KMS-11 (cell line): ENCODE results near the gene ARHGAP28.

ENCODE experiments used
- H2AFZ ChIP-seq: fragments of 200-600 bp; sonication (generic); 2 replicates; pipeline ENCODE4 v1.6.1; 2016; ENCODE audit warnings: antibody characterized with exemption, mixed run types, low read depth
- H3K27ac ChIP-seq: fragments of 200-600 bp; sonication (generic); 2 replicates; pipeline ENCODE4 v1.6.1; 2016; ENCODE audit warnings: mild to moderate bottlenecking, mixed run types
- H3K27me3 ChIP-seq: fragments of 200-600 bp; sonication (generic); 2 replicates; pipeline ENCODE4 v1.6.1; 2017; ENCODE audit warnings: mild to moderate bottlenecking, low read depth, mixed run types, moderate library complexity; ENCODE audit not compliant: insufficient read depth
- H3K36me3 ChIP-seq: fragments of 200-600 bp; sonication (generic); 2 replicates; pipeline ENCODE4 v1.6.1; 2017; ENCODE audit warnings: mild to moderate bottlenecking, mixed run types; ENCODE audit not compliant: insufficient read depth
- H3K4me1 ChIP-seq: fragments of 200-600 bp; sonication (generic); 2 replicates; pipeline ENCODE4 v1.6.1; 2016; ENCODE audit warnings: mild to moderate bottlenecking, low read depth, mixed run types; ENCODE audit not compliant: poor library complexity, severe bottlenecking
- H3K4me2 ChIP-seq: fragments of 200-600 bp; sonication (generic); 2 replicates; pipeline ENCODE4 v1.7.0; 2016; ENCODE audit warnings: mild to moderate bottlenecking, mixed run types
- H3K4me3 ChIP-seq: fragments of 200-600 bp; sonication (generic); IDR thresholded peaks from 2 replicates; pipeline ENCODE4 v1.6.1; 2017; ENCODE audit warnings: low read depth, low read length, mixed read lengths; ENCODE audit not compliant: insufficient read depth
- H3K79me2 ChIP-seq: fragments of 200-600 bp; sonication (generic); 2 replicates; pipeline ENCODE4 v1.6.1; 2016; ENCODE audit warnings: low read depth, mixed run types; ENCODE audit not compliant: insufficient read depth
- H3K9ac ChIP-seq: fragments of 200-600 bp; sonication (generic); 2 replicates; pipeline ENCODE4 v1.6.1; 2016; ENCODE audit warnings: mild to moderate bottlenecking, mixed run types
- H4K20me1 ChIP-seq: fragments of 200-600 bp; sonication (generic); 2 replicates; pipeline ENCODE4 v1.6.1; 2016; ENCODE audit warnings: mild to moderate bottlenecking, mixed run types; ENCODE audit not compliant: insufficient read depth
- TF ChIP-seq, protein P1 (sequence below): fragments of 200-600 bp; sonication (generic); conservative IDR thresholded peaks from 2 replicates; pipeline ENCODE4 v1.6.1; 2017; ENCODE audit warnings: low read depth, mild to moderate bottlenecking, antibody characterized with exemption, low read length, moderate library complexity, mixed read lengths

Gene ARHGAP28

DNA sequence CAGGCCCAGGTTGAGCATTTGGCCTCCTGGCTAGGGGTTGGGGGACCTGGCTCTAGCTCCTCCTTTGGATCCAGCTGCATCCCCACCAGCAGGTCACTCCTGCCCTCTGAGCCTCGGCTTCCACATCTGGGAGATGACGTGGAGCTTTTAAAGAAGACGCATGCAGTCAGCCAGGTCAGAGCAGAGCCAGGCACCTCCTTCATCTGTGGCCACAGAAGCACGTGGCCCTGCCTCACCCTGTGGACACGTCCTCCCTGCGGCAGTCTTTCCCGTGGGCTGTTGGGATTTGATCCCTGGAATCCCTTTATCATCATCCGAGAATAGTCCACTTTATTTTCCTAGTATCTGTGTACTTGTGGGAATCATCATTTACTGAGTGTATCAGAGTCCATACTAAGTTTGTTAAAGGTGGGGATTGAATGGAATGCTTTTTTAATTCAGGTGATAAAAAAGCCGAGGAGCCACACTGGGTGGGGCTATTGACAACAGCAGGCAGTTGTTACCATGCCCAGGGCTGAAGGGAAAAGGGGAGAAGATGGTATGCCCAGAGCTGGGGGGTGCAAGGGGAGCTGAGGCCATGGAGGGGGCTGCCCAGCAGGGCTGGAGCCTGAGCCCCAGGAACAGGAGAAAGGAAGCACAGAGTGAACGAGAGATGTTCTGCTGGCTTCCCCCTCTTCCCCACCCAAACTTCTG lies 218.0 kb downstream of the ARHGAP28 start:
- Histone ChIP-seq H3K4me1 (no peaks in the 10 kb centered on the region), H3K27me3 (no peaks in the 10 kb centered on the region), H3K27ac (no peak overlapping the region), H3K36me3 (no peaks in the 10 kb centered on the region), H3K4me2 (no peak overlapping the region), H3K79me2 (no peaks in the 10 kb centered on the region), H3K9ac (no peak overlapping the region), H4K20me1 (no peaks in the 10 kb centered on the region), H2AFZ (no peak overlapping the region), H3K4me3 (no peak overlapping the region)
- TF ChIP-seq, protein P1, sequence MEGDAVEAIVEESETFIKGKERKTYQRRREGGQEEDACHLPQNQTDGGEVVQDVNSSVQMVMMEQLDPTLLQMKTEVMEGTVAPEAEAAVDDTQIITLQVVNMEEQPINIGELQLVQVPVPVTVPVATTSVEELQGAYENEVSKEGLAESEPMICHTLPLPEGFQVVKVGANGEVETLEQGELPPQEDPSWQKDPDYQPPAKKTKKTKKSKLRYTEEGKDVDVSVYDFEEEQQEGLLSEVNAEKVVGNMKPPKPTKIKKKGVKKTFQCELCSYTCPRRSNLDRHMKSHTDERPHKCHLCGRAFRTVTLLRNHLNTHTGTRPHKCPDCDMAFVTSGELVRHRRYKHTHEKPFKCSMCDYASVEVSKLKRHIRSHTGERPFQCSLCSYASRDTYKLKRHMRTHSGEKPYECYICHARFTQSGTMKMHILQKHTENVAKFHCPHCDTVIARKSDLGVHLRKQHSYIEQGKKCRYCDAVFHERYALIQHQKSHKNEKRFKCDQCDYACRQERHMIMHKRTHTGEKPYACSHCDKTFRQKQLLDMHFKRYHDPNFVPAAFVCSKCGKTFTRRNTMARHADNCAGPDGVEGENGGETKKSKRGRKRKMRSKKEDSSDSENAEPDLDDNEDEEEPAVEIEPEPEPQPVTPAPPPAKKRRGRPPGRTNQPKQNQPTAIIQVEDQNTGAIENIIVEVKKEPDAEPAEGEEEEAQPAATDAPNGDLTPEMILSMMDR = no peak

DNA sequence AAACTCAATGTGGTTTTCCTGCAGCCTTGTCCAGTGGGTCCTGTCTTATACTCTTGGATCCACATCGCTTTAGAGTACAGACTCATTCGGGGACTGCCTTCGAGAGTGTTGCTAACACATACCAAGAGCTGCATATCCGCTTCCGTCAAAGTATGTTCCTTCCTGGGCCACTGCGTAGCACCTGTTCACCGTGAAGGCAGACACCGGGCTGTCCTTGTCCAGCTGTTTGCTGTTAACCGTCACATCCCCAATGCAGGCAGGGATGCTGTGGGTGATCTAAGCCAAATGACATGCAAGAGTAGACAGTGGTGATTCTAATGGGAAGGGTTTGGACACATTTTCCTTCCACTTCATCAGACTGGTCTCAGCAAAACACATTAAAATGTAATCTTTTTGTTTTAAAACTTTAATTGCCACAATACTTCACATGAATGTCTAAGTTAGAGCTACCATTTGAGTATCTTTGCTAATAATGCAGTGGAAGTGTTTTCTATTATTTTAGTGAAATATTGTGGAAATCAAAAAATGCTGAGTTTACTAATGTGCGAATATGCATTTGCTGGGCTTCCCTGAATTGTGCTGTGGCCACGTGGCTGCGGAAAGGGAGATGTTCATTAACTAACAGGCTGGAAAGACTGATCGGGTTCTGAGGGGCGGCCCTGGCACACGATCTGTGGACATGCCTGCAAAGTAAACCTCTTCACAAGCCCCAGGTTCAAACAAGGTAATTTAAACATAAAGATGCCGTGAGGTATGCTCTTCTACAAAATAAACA lies 219.0 kb downstream of the ARHGAP28 start:
- TF ChIP-seq, protein P1 = no peak
- no peak overlapping the region for H2AFZ ChIP-seq
- H3K79me2 ChIP-seq = no peaks in the 10 kb centered on the region
- no peaks in the 10 kb centered on the region for H3K36me3 ChIP-seq
- no peak overlapping the region for H3K4me2 ChIP-seq
- no peaks in the 10 kb centered on the region for H4K20me1 ChIP-seq
- no peaks in the 10 kb centered on the region for H3K4me1 ChIP-seq
- H3K9ac ChIP-seq = no peak overlapping the region
- no peak overlapping the region for H3K27ac ChIP-seq
- H3K4me3 ChIP-seq = no peak overlapping the region
- H3K27me3 ChIP-seq = no peaks in the 10 kb centered on the region

DNA sequence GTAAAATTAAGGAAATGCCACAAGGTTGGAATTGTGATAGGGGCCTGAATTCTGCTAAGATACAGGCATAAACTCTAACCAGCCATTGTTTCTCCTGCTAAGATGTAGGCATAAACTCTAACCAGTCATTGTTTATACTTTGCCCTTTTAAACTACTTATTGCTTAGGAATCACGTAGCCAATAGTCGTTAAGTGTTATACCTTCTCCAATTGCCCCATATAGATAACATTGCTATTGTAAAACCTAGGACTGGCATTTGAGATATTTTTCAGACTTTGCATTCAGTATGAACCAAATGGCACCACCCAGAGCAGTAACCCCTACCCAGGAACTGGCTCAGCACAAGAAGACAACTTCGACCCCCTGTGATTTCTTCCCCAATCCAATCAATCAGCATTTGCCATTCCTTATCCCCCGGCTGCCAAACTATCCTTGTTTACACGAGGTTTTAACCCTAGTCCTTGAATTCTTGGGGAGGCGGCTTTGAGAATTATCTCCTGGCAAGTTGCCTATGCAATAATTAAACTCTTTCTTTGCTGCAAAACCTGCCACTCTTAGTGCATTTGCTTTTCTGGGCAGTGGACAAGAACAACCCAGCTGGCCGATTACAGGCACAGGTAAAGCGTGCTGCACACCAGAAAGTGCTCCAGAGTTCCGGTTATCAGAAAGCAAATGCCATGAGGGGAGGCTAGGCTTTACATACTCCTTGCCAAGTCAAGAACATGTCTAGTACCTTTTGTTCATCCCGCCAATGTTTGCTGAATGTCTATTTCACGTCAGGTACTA lies 220.5 kb downstream of the ARHGAP28 start:
- H3K4me2 ChIP-seq = no peak overlapping the region
- H3K4me1 ChIP-seq = no peaks in the 10 kb centered on the region
- no peaks in the 10 kb centered on the region for H3K36me3 ChIP-seq
- TF ChIP-seq, protein P1 = no peak
- no peaks in the 10 kb centered on the region for H4K20me1 ChIP-seq
- H3K79me2 ChIP-seq = no peaks in the 10 kb centered on the region
- no peak overlapping the region for H3K4me3 ChIP-seq
- no peak overlapping the region for H3K9ac ChIP-seq
- H2AFZ ChIP-seq = no peak overlapping the region
- H3K27me3 ChIP-seq = no peaks in the 10 kb centered on the region
- no peak overlapping the region for H3K27ac ChIP-seq

DNA sequence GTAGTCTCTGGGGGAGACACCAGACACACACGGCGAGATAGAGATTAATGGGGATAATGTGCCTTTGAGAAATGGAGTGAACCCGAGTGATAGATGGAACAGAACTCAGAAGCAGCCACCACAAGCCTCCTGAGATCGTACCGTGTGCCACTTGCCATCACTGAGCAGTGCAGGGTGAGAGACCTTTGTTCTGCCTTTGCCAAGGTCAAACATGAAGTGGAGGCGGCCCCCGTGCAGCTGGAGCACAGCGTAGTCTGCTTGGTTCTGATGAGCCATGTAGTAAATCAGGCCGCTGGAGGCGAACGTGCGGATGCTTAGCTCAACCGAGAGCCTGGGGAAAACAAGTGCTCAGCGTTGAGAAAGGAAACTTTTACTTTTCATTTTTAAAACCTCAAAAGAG lies 221.1 kb downstream of the ARHGAP28 start:
- H3K4me2 ChIP-seq = no peak overlapping the region
- no peaks in the 10 kb centered on the region for H3K36me3 ChIP-seq
- H3K4me1 ChIP-seq = no peaks in the 10 kb centered on the region
- H3K27me3 ChIP-seq = no peaks in the 10 kb centered on the region
- no peaks in the 10 kb centered on the region for H4K20me1 ChIP-seq
- H2AFZ ChIP-seq = no peak overlapping the region
- no peak overlapping the region for H3K4me3 ChIP-seq
- no peaks in the 10 kb centered on the region for H3K79me2 ChIP-seq
- TF ChIP-seq, protein P1 = no peak
- H3K9ac ChIP-seq = no peak overlapping the region
- H3K27ac ChIP-seq = no peak overlapping the region
